Astrocyte (in vitro differentiated cells and primary cell): Measurements from ENCODE around the gene SWT1. TPM values are rescaled to one million over a fixed set of nuclear protein-coding genes. Genes with fewer than 3 reads are reported as not detected.

Source experiments
- DNase-seq: peaks from one replicate; pipeline ENCODE4 v3.0.0-alpha.2; 2010; ENCODE audit warnings: low read depth
- FAIRE-seq: peaks from 2 replicates; lab custom pipeline; 2011; peaks lifted over from hg19 to GRCh38; lab: Jason Lieb, UNC
- H2AFZ ChIP-seq: 2 replicates; pipeline ENCODE4 v1.6.0; 2012; ENCODE audit warnings: low read depth, low read length, inconsistent platforms
- H3K27ac ChIP-seq: 2 replicates; pipeline ENCODE4 v1.5.1; 2011; ENCODE audit warnings: low read depth, low read length, inconsistent platforms
- H3K27me3 ChIP-seq: 2 replicates; pipeline ENCODE4 v1.6.0; 2011; ENCODE audit warnings: low read length, inconsistent platforms; ENCODE audit not compliant: insufficient read depth
- H3K36me3 ChIP-seq: 2 replicates; pipeline ENCODE4 v1.5.1; 2011; ENCODE audit warnings: low read length, inconsistent platforms; ENCODE audit not compliant: insufficient read depth
- H3K4me1 ChIP-seq: 2 replicates; pipeline ENCODE4 v1.5.1; 2011; ENCODE audit warnings: low read length, inconsistent platforms; ENCODE audit not compliant: insufficient read depth
- H3K4me2 ChIP-seq: 2 replicates; pipeline ENCODE4 v1.6.0; 2012; ENCODE audit warnings: low read length, inconsistent platforms
- H3K4me3 ChIP-seq: 2 replicates; pipeline ENCODE4 v1.5.1; 2011; ENCODE audit warnings: low read depth, mild to moderate bottlenecking, low read length, inconsistent platforms; ENCODE audit not compliant: insufficient read depth
- H3K79me2 ChIP-seq: 2 replicates; pipeline ENCODE4 v1.6.0; 2012; ENCODE audit warnings: mild to moderate bottlenecking, low read length, inconsistent platforms; ENCODE audit not compliant: insufficient read depth
- H3K9ac ChIP-seq: 2 replicates; pipeline ENCODE4 v1.6.0; 2012; ENCODE audit warnings: mild to moderate bottlenecking, low read length, inconsistent platforms
- H3K9me3 ChIP-seq: 2 replicates; pipeline ENCODE4 v1.5.1; 2012; ENCODE audit warnings: low read depth, mild to moderate bottlenecking, low read length, inconsistent platforms; ENCODE audit not compliant: insufficient read depth
- H4K20me1 ChIP-seq: 2 replicates; pipeline ENCODE4 v1.6.0; 2012; ENCODE audit warnings: low read length, inconsistent platforms; ENCODE audit not compliant: insufficient read depth
- H3K27ac Mint-ChIP-seq: one replicate; pipeline ENCODE4 v1.8.0; 2021; ENCODE audit warnings: mild to moderate bottlenecking, mixed read lengths; ENCODE audit not compliant: unreplicated experiment
- H3K27me3 Mint-ChIP-seq: one replicate; pipeline ENCODE4 v1.8.0; 2021; ENCODE audit warnings: low read depth, mixed read lengths; ENCODE audit not compliant: unreplicated experiment
- H3K36me3 Mint-ChIP-seq: one replicate; pipeline ENCODE4 v1.8.0; 2021; ENCODE audit warnings: low read depth, mixed read lengths; ENCODE audit not compliant: unreplicated experiment
- H3K4me1 Mint-ChIP-seq: one replicate; pipeline ENCODE4 v1.8.0; 2021; ENCODE audit warnings: low read depth, mixed read lengths; ENCODE audit not compliant: unreplicated experiment
- H3K4me3 Mint-ChIP-seq: one replicate; pipeline ENCODE4 v1.8.0; 2021; ENCODE audit warnings: mild to moderate bottlenecking, moderate library complexity, mixed read lengths; ENCODE audit not compliant: unreplicated experiment
- H3K9me3 Mint-ChIP-seq: one replicate; pipeline ENCODE4 v1.8.0; 2021; ENCODE audit warnings: mild to moderate bottlenecking, mixed read lengths; ENCODE audit not compliant: unreplicated experiment
- CTCF ChIP-seq: IDR thresholded peaks from 2 replicates; pipeline ENCODE4 v1.5.1; 2011; ENCODE audit warnings: low read depth, mild to moderate bottlenecking, inconsistent platforms, low read length, moderate library complexity; ENCODE audit not compliant: insufficient read depth
- EZH2 ChIP-seq: IDR thresholded peaks from 2 replicates; pipeline ENCODE4 v1.6.1; 2012; ENCODE audit warnings: mild to moderate bottlenecking, low read length, inconsistent platforms; ENCODE audit not compliant: insufficient read depth
- total RNA-seq: library from RNA; stranded (reverse); gene quantifications from 2 replicates; pipeline ENCODE4 v1.2.1, GENCODE V29; 2021

Gene SWT1
- total RNA-seq, 1 donor from 2014 or later, result 5.4 TPM

GRCh38 chr1:185227161-185227560 is 70.2 kb downstream of the SWT1 start:
- no peak overlapping the region for H3K27ac Mint-ChIP-seq
- no peak overlapping the region for H3K4me3 ChIP-seq
- H2AFZ ChIP-seq, result no peak overlapping the region
- FAIRE-seq (no peak), DNase-seq (no peak)
- H4K20me1 ChIP-seq, result no peaks in the 10 kb centered on the region
- H3K79me2 ChIP-seq, result no peaks in the 10 kb centered on the region
- no peaks in the 10 kb centered on the region for H3K9me3 ChIP-seq
- no peaks in the 10 kb centered on the region for H3K27me3 Mint-ChIP-seq
- no peaks in the 10 kb centered on the region for H3K36me3 ChIP-seq
- H3K9me3 Mint-ChIP-seq, result peaks cover 10% of the 10 kb centered on the region
- H3K4me1 Mint-ChIP-seq, result no peaks in the 10 kb centered on the region
- TF ChIP-seq CTCF (no peak), EZH2 (no peak)
- peaks cover 25% of the 10 kb centered on the region for H3K36me3 Mint-ChIP-seq
- no peak overlapping the region for H3K9ac ChIP-seq
- no peaks in the 10 kb centered on the region for H3K4me1 ChIP-seq
- no peaks in the 10 kb centered on the region for H3K27me3 ChIP-seq
- H3K27ac ChIP-seq, result no peak overlapping the region
- H3K4me3 Mint-ChIP-seq, result no peak overlapping the region
- no peak overlapping the region for H3K4me2 ChIP-seq

GRCh38 chr1:185228979-185229378 is 72.0 kb downstream of the SWT1 start:
- no peak overlapping the region for H3K9ac ChIP-seq
- Mint-ChIP-seq H3K27ac (no peak overlapping the region), H3K9me3 (peaks cover 3% of the 10 kb centered on the region), H3K4me1 (no peaks in the 10 kb centered on the region), H3K36me3 (peaks cover 11% of the 10 kb centered on the region), H3K4me3 (no peak overlapping the region), H3K27me3 (no peaks in the 10 kb centered on the region)
- H4K20me1 ChIP-seq, result no peaks in the 10 kb centered on the region
- no peak overlapping the region for H3K4me2 ChIP-seq
- no peaks in the 10 kb centered on the region for H3K36me3 ChIP-seq
- no peaks in the 10 kb centered on the region for H3K4me1 ChIP-seq
- FAIRE-seq (no peak), DNase-seq (no peak)
- H2AFZ ChIP-seq, result no peak overlapping the region
- TF ChIP-seq CTCF (no peak), EZH2 (no peak)
- no peak overlapping the region for H3K4me3 ChIP-seq
- H3K27me3 ChIP-seq, result no peaks in the 10 kb centered on the region
- H3K27ac ChIP-seq, result no peak overlapping the region
- no peaks in the 10 kb centered on the region for H3K79me2 ChIP-seq
- H3K9me3 ChIP-seq, result no peaks in the 10 kb centered on the region

- Mint-ChIP-seq H3K27ac (no peak overlapping the region), H3K36me3 (peaks cover 10% of the 10 kb centered on the region), H3K9me3 (no peaks in the 10 kb centered on the region), H3K4me1 (no peaks in the 10 kb centered on the region), H3K4me3 (no peak overlapping the region), H3K27me3 (no peaks in the 10 kb centered on the region)
- Histone ChIP-seq H3K27ac (no peak overlapping the region), H3K27me3 (no peaks in the 10 kb centered on the region), H3K9me3 (no peaks in the 10 kb centered on the region), H3K4me2 (no peak overlapping the region), H2AFZ (no peak overlapping the region), H3K9ac (no peak overlapping the region), H3K79me2 (no peaks in the 10 kb centered on the region), H4K20me1 (no peaks in the 10 kb centered on the region), H3K4me3 (no peak overlapping the region), H3K36me3 (no peaks in the 10 kb centered on the region), H3K4me1 (no peaks in the 10 kb centered on the region)
- no peak for DNase-seq
- FAIRE-seq, result no peak
- TF ChIP-seq CTCF, result no peak
- TF ChIP-seq EZH2, result no peak
These were observed 73.0 kb downstream of the SWT1 start for GRCh38 chr1:185229981-185230380.
